ENCODE measurements around the gene MLANA.

GRCh38 chr9:5850724-5851122 lies 40.0 kb upstream of the MLANA start:
- TF ChIP-seq CTCF (IDR thresholded peaks at IDR 0.05) (no peak), POLR2A (IDR thresholded peaks at IDR 0.05) (no peak)

All from lower leg skin (tissue), 3 donors.